Stimulated activated CD8-positive, alpha-beta memory T cell treated with anti-CD3 and anti-CD28 coated beads, Interleukin-15, amount 100 ng/mL, for 48 hours (primary cell): ENCODE results near the gene MAPK10.
"Not testable (repeated sequence)": the region's sequence is repeated elsewhere in the genome, so short reads cannot be mapped to it uniquely, and the experiment has no call there.

Experiments used
- DNase-seq, 2 donors: peaks; one replicate each; pipeline ENCODE4 v3.0.0-alpha.2; 2020; ENCODE audit warnings: low read depth in 2 of 2

Gene MAPK10

DNA sequence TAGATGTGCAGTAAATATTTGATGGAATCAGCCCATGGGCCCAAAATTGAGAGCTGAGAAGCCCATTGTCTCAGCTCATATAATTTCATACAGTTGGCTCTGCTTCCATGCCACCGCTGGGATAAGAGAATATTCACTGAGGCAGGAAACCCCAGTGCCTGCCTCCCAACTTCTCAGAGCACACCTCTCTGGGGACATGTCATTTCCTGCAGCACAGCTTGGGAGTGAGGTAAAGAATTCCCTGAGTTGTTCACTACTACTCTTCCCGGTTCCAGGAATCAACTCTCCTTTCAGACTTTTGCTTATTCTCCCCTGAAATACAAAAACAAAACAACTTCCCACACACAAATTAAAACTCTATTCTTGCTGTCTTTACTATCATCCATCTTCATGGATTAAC lies 389.3 kb downstream of the MAPK10 start:
- DNase-seq, result no peak

- no peak for DNase-seq
Observed at GRCh38 chr4:85968945-85969819, 390.7 kb downstream of the MAPK10 start.

DNA sequence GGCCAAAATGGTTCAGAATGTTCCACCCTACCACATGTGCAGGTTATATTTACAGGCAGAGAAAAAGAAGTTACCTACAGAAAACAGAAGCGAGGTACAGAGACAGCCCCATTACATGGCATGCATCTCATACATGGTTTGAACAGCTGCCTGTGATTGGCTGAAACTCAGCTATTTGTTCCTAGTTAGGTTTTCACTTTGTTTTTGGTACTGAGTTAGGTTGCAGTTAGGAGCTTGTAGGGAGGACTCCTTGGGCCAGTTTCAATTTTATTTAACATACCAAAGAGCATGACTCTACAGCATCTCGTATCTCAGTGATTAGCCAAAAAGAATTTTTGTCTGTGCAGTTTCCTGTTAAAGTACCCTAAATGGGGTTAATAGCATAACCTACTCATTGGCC lies 392.0 kb downstream of the MAPK10 start:
- DNase-seq, result no peak

- no peak for DNase-seq
Observed at GRCh38 chr4:85966373-85966772, 393.5 kb downstream of the MAPK10 start.

GRCh38 chr4:85965529-85965928 lies 394.3 kb downstream of the MAPK10 start:
- no peak for DNase-seq

- not testable (repeated sequence) for DNase-seq
Observed at GRCh38 chr4:85965017-85965416, 394.8 kb downstream of the MAPK10 start.

- DNase-seq, result no peak
Observed at GRCh38 chr4:85964298-85964697, 395.6 kb downstream of the MAPK10 start.

- DNase-seq, result no peak
Observed at GRCh38 chr4:85963231-85963630, 396.6 kb downstream of the MAPK10 start.

- no peak for DNase-seq
Observed at GRCh38 chr4:85961887-85962286, 398.0 kb downstream of the MAPK10 start.

DNA sequence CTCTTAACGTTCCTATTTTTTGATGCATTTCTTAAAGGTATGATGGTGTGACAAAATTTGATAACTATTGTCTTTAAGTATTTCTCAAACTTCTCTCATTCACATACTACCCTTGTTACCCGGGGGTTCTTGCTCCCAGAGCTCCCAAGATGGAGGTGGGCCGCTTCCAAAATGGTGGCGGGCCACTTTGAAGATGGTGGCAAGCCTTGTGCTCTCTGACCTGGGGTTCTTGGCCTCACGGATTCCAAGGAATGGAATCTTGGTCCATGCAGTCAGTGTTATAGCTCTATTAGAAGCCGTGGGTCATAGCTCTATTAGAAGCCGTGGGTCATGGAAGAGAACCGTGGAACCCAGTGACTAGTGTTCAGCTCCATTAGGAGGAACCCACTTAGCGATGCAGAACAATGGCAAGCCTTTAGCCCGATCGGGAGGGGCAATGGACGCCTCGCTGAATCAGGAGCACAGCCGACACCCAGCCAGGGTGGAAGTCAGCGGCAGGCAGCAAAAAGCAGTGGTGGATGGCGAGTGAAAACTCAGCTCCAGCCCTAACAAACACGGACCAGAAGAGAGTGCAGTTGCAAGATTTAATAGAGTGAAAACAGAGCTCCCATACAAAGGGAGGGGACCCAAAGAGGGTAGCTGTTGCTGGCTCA lies 403.4 kb downstream of the MAPK10 start:
- DNase-seq, result no peak

GRCh38 chr4:85955620-85956292 lies 404.1 kb downstream of the MAPK10 start:
- DNase-seq, result no peak

DNA sequence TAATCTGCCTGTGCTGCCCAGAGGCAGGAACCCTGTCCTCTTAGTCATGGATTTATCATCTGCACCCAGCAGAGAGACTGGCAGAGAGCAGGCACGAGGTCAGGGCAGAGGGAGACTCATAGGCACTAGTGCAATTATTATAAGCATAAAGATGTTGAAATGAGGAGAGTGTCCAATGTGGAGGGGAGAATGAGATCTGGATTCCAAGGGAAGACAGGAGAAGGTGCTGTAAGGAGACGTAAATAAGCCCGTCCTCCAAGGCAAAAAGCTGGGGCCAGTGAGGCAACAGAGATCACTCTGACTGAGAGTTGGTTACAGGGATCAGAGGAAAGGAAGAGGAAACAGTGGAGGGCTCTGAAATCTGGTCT lies 406.2 kb downstream of the MAPK10 start:
- DNase-seq, result no peak

- DNase-seq, result no peak
Observed at GRCh38 chr4:85952972-85953650, 406.7 kb downstream of the MAPK10 start.

GRCh38 chr4:85952528-85952927 lies 407.3 kb downstream of the MAPK10 start:
- no peak for DNase-seq

DNA sequence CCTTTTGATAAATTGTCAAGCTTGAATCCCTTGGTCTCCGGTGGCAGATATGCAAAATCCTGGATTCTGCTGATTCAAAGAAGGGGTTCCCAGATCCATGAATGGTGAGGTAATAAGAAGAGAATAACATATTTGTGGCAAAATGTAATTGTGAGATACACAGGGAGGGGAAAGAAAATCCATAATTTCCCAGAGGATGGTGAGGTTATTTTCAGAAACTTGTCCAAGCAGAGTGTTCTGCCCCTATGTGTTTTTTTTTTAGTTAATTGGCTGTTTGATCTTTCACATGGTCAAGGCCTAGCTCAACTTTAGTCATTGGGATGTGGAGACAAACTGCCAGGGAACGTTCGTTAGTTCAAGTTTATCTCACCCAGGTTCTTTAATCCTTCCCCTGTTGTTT lies 408.8 kb downstream of the MAPK10 start:
- no peak for DNase-seq

DNA sequence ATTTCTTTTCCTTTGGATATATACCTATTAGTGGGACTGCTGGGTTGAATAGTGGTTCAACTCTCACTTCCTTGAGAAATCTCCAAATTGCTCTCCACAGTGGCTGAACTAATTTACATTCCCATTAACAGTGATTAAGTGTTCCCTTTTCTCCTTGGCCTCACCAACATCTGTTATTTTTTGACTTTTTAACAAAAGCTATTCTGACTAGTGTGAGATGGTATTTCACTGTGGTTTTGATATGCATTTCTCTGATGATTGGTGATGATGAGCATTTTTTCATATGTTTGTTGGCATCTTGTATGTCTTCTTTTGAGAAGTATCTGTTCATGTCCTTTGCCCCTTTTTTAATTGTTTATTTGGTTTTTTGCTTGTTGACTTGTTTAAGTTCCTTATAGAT lies 413.0 kb downstream of the MAPK10 start:
- DNase-seq, result no peak

GRCh38 chr4:85942107-85942506 lies 417.7 kb downstream of the MAPK10 start:
- DNase-seq, result no peak

DNA sequence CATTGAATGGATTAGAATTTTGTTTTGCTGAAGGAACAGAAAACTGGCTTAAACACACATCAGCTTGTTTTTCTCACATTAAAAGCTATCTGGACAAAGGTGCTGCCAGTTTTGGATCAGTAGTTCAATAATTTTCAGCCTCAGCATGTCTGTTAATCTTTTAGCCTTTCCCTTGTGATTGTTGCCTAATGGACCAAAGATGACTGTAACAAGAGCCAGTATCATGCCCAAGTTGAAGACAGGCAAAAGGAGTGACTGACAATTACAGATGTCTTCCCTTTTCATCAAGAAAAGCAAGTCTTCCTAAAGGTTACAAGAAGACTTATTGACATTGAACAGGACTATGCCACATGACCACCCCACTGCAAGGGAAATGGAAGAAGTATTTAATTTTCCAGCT lies 419.7 kb downstream of the MAPK10 start:
- no peak for DNase-seq
